GM19463 (cell line): Measurements from ENCODE around the gene SRSF12.
"Not testable (repeated sequence)": the region's sequence is repeated elsewhere in the genome, so short reads cannot be mapped to it uniquely, and the experiment has no call there.

Experiments used
- ATAC-seq: cut with Tn5 transposase; IDR thresholded peaks from one replicate; pipeline ENCODE4 v1.9.1; 2021; ENCODE audit warnings: mild to moderate bottlenecking, moderate library complexity; ENCODE audit not compliant: unreplicated experiment

The SRSF12 gene

GRCh38 chr6:89073840-89074239 lies 44.0 kb downstream of the SRSF12 start:
- no peak for ATAC-seq

- no peak for ATAC-seq
Observed at GRCh38 chr6:89073014-89073620, 44.8 kb downstream of the SRSF12 start.

GRCh38 chr6:89071036-89071435 lies 46.8 kb downstream of the SRSF12 start:
- no peak for ATAC-seq

- ATAC-seq: no peak
Observed at GRCh38 chr6:89069536-89070163, 48.2 kb downstream of the SRSF12 start.

- ATAC-seq: no peak
Observed at GRCh38 chr6:89068695-89069094, 49.2 kb downstream of the SRSF12 start.

- ATAC-seq: no peak
Observed at GRCh38 chr6:89067796-89068195, 50.1 kb downstream of the SRSF12 start.

GRCh38 chr6:89066940-89067646 lies 50.8 kb downstream of the SRSF12 start:
- ATAC-seq: no peak

- not testable (repeated sequence) for ATAC-seq
Observed at GRCh38 chr6:89066121-89066520, 51.8 kb downstream of the SRSF12 start.

GRCh38 chr6:89064931-89065330 lies 52.9 kb downstream of the SRSF12 start:
- not testable (repeated sequence) for ATAC-seq

DNA sequence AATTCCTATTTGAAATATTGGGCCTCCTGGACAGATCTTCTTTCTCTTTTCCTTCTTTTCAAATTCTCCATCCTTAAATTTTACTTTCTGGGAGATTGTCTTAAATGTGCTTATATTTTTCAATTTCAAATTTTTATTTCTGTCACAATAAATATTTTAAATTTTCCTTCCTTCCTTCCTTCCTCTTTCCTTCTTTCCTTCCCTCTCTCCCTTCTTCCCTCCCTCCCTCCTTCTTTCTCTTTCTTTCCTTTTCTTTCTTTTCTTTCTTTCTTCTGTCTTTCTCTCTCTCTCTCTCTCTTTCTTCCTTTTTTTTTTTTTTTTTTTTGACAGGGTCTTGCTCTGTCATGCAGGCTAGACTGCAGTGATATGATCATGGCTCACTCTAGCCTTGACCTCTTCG lies 54.0 kb downstream of the SRSF12 start:
- ATAC-seq: no peak

DNA sequence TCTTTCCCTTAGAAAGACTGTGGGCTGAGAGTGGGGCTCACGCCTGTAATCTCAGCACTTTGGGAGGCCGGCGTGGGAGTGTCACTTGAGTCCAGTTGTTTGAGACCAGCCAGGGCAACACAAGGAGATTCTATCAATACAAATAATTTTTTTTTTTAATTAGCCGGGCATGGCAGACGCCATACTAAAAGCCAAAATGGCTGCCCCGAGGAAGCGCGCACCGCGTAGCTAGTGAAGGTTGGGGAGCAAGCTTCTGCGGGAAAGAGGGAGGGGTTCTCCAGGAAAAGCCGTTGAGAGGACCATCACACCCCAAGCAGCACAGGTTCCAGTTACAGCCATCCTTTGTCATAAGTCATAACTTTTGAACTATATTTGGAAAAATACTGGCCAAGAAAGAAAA lies 58.6 kb downstream of the SRSF12 start:
- ATAC-seq: no peak

- no peak for ATAC-seq
Observed at GRCh38 chr6:89058627-89059026, 59.2 kb downstream of the SRSF12 start.

DNA sequence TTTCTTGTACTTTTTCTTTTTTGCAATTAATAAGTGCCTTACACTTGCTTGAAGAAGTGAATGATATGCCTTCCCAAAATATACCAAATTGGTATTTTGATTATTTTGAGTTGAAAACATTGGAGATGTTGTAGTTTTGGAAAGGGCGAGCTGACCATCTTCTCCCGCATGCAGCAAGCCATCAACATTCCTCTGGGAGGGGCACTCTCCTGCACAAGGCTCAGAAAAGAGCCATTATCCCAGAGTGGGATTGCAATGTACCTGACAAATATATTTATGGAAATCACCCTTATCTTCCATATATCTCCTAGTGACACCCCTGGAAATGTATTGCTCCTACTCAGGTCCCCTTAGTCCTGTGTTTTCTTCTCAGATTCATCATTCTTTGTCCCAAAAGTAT lies 60.1 kb downstream of the SRSF12 start:
- no peak for ATAC-seq

GRCh38 chr6:89054208-89054607 lies 63.7 kb downstream of the SRSF12 start:
- ATAC-seq: no peak

GRCh38 chr6:89051676-89052075 lies 66.2 kb downstream of the SRSF12 start:
- no peak for ATAC-seq

- ATAC-seq: no peak
Observed at GRCh38 chr6:89050697-89051096, 67.2 kb downstream of the SRSF12 start.

DNA sequence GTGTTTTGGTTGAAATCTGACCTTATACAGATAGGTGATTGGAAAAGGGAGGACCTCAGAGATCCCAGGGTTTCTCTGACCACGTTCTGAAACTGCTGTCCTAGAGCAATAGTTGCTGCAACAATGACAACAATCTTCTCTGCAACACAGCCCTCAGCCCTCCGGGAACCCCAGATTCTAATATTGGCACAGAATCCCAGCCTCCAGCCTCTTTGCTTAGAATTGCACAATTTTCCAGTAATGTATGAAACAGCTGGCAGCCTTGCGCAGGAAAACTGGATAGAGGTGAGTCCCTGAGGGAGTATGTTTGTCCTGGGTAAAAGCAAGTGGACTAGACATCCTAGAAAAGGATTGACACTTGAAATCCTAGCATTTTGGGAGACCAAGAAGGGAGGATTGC lies 67.7 kb downstream of the SRSF12 start:
- no peak for ATAC-seq

GRCh38 chr6:89048985-89049384 lies 68.9 kb downstream of the SRSF12 start:
- ATAC-seq: no peak

- ATAC-seq: no peak
Observed at GRCh38 chr6:89048288-89048923, 69.5 kb downstream of the SRSF12 start.

GRCh38 chr6:89047473-89047872 lies 70.4 kb downstream of the SRSF12 start:
- ATAC-seq: no peak
